ENCODE results near the gene COX7B2. TPM values are rescaled to one million over a fixed set of nuclear protein-coding genes. Genes with fewer than 3 reads are reported as not detected.

COX7B2 gene
- total RNA-seq, 1 experiment from 2014 or later: not detected

DNA sequence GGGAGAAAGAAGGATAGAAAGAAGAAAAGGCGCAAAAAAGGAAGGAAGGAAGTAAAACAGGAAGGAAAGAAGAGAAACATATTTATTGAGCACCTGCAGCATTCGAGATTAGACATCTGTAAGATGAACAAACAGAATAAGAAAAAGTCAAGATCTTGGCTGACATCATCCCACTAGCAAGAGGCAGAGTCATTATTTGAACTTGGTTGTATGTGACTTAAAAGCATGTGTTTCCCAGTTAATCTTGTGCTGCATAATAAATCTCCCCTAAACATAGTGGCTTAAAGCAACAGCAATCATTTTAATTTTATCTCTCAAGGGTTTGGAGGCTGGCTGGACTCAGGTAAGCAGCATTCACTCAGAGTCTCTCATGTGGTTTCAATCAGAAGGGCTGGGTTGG is 38.5 kb upstream of the COX7B2 start:
- ChIA-PET CTCF (no interaction called here), POLR2A (no interaction called here), RAD21 (ENCODE audit: low non-redundant PET in 1 of 2, low total read pairs in 2 of 2, uncharacterized antibody in 2 of 2, unreplicated experiment in 2 of 2) (no interaction called here)
- no peak overlapping the region for H3K9ac ChIP-seq (ENCODE audit: low read length)
- no peak for DNase-seq (ENCODE audit: low read depth, low spot score)
- intact Hi-C loops (cut with micrococcal nuclease): no loop called here
- H3K36me3 ChIP-seq (ENCODE audit: control insufficient read depth in 1 of 2, insufficient read depth in 2 of 2, low read length in 2 of 2): no peaks in the 10 kb centered on the region
- no peak overlapping the region for H3K4me2 ChIP-seq (ENCODE audit: low read length)
- no peaks in the 10 kb centered on the region for H3K9me3 ChIP-seq (ENCODE audit: control insufficient read depth in 1 of 2, insufficient read depth in 1 of 2, low read depth in 1 of 2, low read length in 2 of 2)
- no TSS peak for BruUV-seq (replicated peaks)
- H3K27me3 ChIP-seq (ENCODE audit: insufficient read depth, low read length): no peaks in the 10 kb centered on the region
- no peaks in the 10 kb centered on the region for H3K79me2 ChIP-seq (ENCODE audit: insufficient read depth, low read length)
- H3K27ac ChIP-seq (ENCODE audit: low read depth, low read length): no peak overlapping the region
- ATAC-seq: no peak
- no peak overlapping the region for H3K4me3 ChIP-seq (replicated peaks in 1 of 2; ENCODE audit: low read depth in 1 of 2, low read length in 2 of 2)
- no peaks in the 10 kb centered on the region for H3K4me1 ChIP-seq (ENCODE audit: control insufficient read depth in 1 of 2, insufficient read depth in 2 of 2, low read length in 2 of 2)
- no peaks in the 10 kb centered on the region for H3K9me2 ChIP-seq (ENCODE audit: insufficient read depth)
- no peak overlapping the region for H2AFZ ChIP-seq (ENCODE audit: low read depth, low read length, poor library complexity, severe bottlenecking)
- H4K20me1 ChIP-seq (ENCODE audit: insufficient read depth): no peaks in the 10 kb centered on the region
- TF ChIP-seq SRF (IDR thresholded peaks at IDR 0.05; ENCODE audit: low read depth) (no peak), EZH2phosphoT487 (IDR thresholded peaks at IDR 0.05; ENCODE audit: borderline replicate concordance) (no peak), SIN3A (IDR thresholded peaks at IDR 0.05; ENCODE audit: low read depth) (no peak), ZNF274 (IDR thresholded peaks at IDR 0.05; ENCODE audit: low read depth, low read length) (no peak), POLR2A (IDR thresholded peaks at IDR 0.05; ENCODE audit: borderline replicate concordance, extremely low read depth, insufficient read depth, insufficient read length) (no peak), MAX (IDR thresholded peaks at IDR 0.05) (no peak)

DNA sequence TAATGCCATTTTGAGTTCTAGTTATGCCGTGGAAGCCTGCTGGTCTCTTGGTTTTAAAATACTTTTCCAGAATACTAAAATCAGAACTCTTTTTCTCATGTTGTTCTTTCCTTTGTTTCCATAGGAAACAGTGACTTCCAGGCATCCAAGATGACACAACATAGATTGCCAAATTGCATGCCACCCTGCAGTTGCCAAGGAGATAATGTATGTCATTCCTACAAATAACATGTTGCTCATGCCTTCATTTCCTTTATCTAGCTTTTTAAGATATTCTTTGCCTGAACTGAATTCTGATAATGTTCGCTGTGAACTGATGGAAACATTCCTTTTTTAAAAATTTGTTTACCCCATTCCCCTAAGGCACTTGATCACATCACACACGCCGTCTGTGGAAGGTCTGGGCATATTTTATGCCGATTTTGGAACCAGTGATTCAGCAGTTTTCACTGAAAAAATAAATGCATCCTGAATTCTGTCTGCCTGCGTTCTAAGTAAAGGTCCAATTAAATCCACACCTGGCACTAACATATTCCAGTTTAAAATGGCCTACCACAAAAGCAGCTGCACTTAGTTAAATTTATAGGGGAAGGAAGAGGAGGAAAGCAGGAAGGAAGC is 38.0 kb upstream of the COX7B2 start:
- ChIA-PET CTCF (no interaction called here), RAD21 (ENCODE audit: low non-redundant PET in 1 of 2, low total read pairs in 2 of 2, uncharacterized antibody in 2 of 2, unreplicated experiment in 2 of 2) (no interaction called here), POLR2A (no interaction called here)
- DNase-seq (ENCODE audit: low read depth, low spot score) (no peak), ATAC-seq (no peak)
- Histone ChIP-seq H3K36me3 (ENCODE audit: control insufficient read depth in 1 of 2, insufficient read depth in 2 of 2, low read length in 2 of 2) (no peaks in the 10 kb centered on the region), H3K9me3 (ENCODE audit: control insufficient read depth in 1 of 2, insufficient read depth in 1 of 2, low read depth in 1 of 2, low read length in 2 of 2) (no peaks in the 10 kb centered on the region), H3K79me2 (ENCODE audit: insufficient read depth, low read length) (no peaks in the 10 kb centered on the region), H4K20me1 (ENCODE audit: insufficient read depth) (no peaks in the 10 kb centered on the region), H3K4me3 (replicated peaks in 1 of 2; ENCODE audit: low read depth in 1 of 2, low read length in 2 of 2) (no peak overlapping the region), H3K4me1 (ENCODE audit: control insufficient read depth in 1 of 2, insufficient read depth in 2 of 2, low read length in 2 of 2) (no peaks in the 10 kb centered on the region), H2AFZ (ENCODE audit: low read depth, low read length, poor library complexity, severe bottlenecking) (no peak overlapping the region), H3K4me2 (ENCODE audit: low read length) (no peak overlapping the region), H3K27me3 (ENCODE audit: insufficient read depth, low read length) (no peaks in the 10 kb centered on the region), H3K27ac (ENCODE audit: low read depth, low read length) (no peak overlapping the region), H3K9me2 (ENCODE audit: insufficient read depth) (no peaks in the 10 kb centered on the region), H3K9ac (ENCODE audit: low read length) (no peak overlapping the region)
- intact Hi-C loops (cut with micrococcal nuclease): no loop called here
- BruUV-seq (replicated peaks): no TSS peak
- no peak for TF ChIP-seq SIN3A (IDR thresholded peaks at IDR 0.05; ENCODE audit: low read depth)
- TF ChIP-seq POLR2AphosphoS5 (IDR thresholded peaks at IDR 0.05; ENCODE audit: low read depth, low read length): no peak
- no peak for TF ChIP-seq EZH2 (IDR thresholded peaks at IDR 0.05)
- TF ChIP-seq EGR1 (IDR thresholded peaks at IDR 0.05; ENCODE audit: low read depth): no peak
- TF ChIP-seq, protein P1, sequence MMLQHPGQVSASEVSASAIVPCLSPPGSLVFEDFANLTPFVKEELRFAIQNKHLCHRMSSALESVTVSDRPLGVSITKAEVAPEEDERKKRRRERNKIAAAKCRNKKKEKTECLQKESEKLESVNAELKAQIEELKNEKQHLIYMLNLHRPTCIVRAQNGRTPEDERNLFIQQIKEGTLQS (IDR thresholded peaks at IDR 0.05): no peak
- no peak for TF ChIP-seq ZNF274 (IDR thresholded peaks at IDR 0.05; ENCODE audit: low read depth, low read length)
- TF ChIP-seq CBX3 (IDR thresholded peaks at IDR 0.05; ENCODE audit: low read depth): no peak
- no peak for TF ChIP-seq ZFX (IDR thresholded peaks at IDR 0.05)
- TF ChIP-seq EZH2phosphoT487 (IDR thresholded peaks at IDR 0.05; ENCODE audit: borderline replicate concordance): no peak
- no peak for TF ChIP-seq MAX (IDR thresholded peaks at IDR 0.05)
- TF ChIP-seq RAD21 (IDR thresholded peaks at IDR 0.05; ENCODE audit: low read depth): no peak
- TF ChIP-seq JUND (IDR thresholded peaks at IDR 0.05): no peak
- TF ChIP-seq SP1 (IDR thresholded peaks at IDR 0.05; ENCODE audit: low read depth): no peak
- TF ChIP-seq, protein P2, sequence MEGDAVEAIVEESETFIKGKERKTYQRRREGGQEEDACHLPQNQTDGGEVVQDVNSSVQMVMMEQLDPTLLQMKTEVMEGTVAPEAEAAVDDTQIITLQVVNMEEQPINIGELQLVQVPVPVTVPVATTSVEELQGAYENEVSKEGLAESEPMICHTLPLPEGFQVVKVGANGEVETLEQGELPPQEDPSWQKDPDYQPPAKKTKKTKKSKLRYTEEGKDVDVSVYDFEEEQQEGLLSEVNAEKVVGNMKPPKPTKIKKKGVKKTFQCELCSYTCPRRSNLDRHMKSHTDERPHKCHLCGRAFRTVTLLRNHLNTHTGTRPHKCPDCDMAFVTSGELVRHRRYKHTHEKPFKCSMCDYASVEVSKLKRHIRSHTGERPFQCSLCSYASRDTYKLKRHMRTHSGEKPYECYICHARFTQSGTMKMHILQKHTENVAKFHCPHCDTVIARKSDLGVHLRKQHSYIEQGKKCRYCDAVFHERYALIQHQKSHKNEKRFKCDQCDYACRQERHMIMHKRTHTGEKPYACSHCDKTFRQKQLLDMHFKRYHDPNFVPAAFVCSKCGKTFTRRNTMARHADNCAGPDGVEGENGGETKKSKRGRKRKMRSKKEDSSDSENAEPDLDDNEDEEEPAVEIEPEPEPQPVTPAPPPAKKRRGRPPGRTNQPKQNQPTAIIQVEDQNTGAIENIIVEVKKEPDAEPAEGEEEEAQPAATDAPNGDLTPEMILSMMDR (IDR thresholded peaks at IDR 0.05 in 2 of 3, conservative IDR thresholded peaks at IDR 0.05 in 1 of 3; ENCODE audit: borderline replicate concordance in 1 of 3, insufficient read depth in 1 of 3, low read depth in 2 of 3, low read length in 2 of 3): no peak
- no peak for TF ChIP-seq FOSL1 (IDR thresholded peaks at IDR 0.05; ENCODE audit: low read depth)
- TF ChIP-seq CEBPB (IDR thresholded peaks at IDR 0.05; ENCODE audit: low read depth): no peak

All from HCT116 (cell line).